Keratinocyte (primary cell): ENCODE measurements around the gene MAP3K20. TPM values are rescaled to one million over a fixed set of nuclear protein-coding genes. Genes with fewer than 3 reads are reported as not detected.

Experiments
- DNase-seq: peaks from one replicate; pipeline ENCODE4 v3.0.0-alpha.2; 2011; ENCODE audit warnings: low read depth, missing footprints, low spot score
- FAIRE-seq: peaks from 2 replicates; lab custom pipeline; 2011; peaks lifted over from hg19 to GRCh38; lab: Jason Lieb, UNC
- H2AFZ ChIP-seq: 2 replicates; pipeline ENCODE4 v1.6.0; 2012; ENCODE audit warnings: low read length, control low read depth, inconsistent platforms; ENCODE audit not compliant: control insufficient read depth
- H3K27ac ChIP-seq: 2 replicates; pipeline ENCODE4 v1.5.1; 2011; ENCODE audit warnings: low read length; ENCODE audit not compliant: control insufficient read depth, insufficient read depth
- H3K27me3 ChIP-seq: 3 replicates; pipeline ENCODE4 v1.6.0; 2011; ENCODE audit warnings: low read length; ENCODE audit not compliant: control insufficient read depth, insufficient read depth; ENCODE audit errors: extremely low read depth
- H3K36me3 ChIP-seq, 2 experiments: 2 replicates in 1 of 2; 3 replicates in 1 of 2; pipeline ENCODE4 v1.5.1; 2011; ENCODE audit warnings: low read length in 2 of 2, mild to moderate bottlenecking in 1 of 2; ENCODE audit not compliant: control insufficient read depth in 2 of 2, insufficient read depth in 2 of 2; ENCODE audit errors: extremely low read depth in 1 of 2
- H3K4me1 ChIP-seq: 3 replicates; pipeline ENCODE4 v1.5.1; 2011; ENCODE audit warnings: low read length; ENCODE audit not compliant: control insufficient read depth, insufficient read depth; ENCODE audit errors: extremely low read depth
- H3K4me2 ChIP-seq: 3 replicates; pipeline ENCODE4 v1.6.0; 2011; ENCODE audit warnings: low read depth, low read length; ENCODE audit not compliant: control insufficient read depth, insufficient read depth; ENCODE audit errors: extremely low read depth
- H3K4me3 ChIP-seq, 3 experiments: fragments of 200-600 bp in 1 of 3; sonication (generic) in 1 of 3; 2 replicates in 2 of 3; 3 replicates in 1 of 3; pipeline ENCODE4 v1.5.1; 2011 to 2016; ENCODE audit warnings: low read length in 3 of 3, mild to moderate bottlenecking in 3 of 3, control low read depth in 2 of 3, inconsistent platforms in 1 of 3, low read depth in 1 of 3, mixed read lengths in 1 of 3, mixed run types in 1 of 3, moderate library complexity in 1 of 3; ENCODE audit not compliant: control insufficient read depth in 2 of 3, insufficient read depth in 2 of 3; ENCODE audit errors: extremely low read depth in 1 of 3
- H3K79me2 ChIP-seq: 2 replicates; pipeline ENCODE4 v1.6.0; 2012; ENCODE audit warnings: low read length; ENCODE audit not compliant: control insufficient read depth, insufficient read depth
- H3K9ac ChIP-seq: 3 replicates; pipeline ENCODE4 v1.6.0; 2011; ENCODE audit warnings: low read length; ENCODE audit not compliant: control insufficient read depth, insufficient read depth; ENCODE audit errors: extremely low read depth
- H3K9me1 ChIP-seq: 3 replicates; pipeline ENCODE4 v1.6.0; 2011; ENCODE audit warnings: low read length; ENCODE audit not compliant: control insufficient read depth, insufficient read depth; ENCODE audit errors: extremely low read depth
- H3K9me3 ChIP-seq: 2 replicates; pipeline ENCODE4 v1.5.1; 2012; ENCODE audit warnings: low read depth, low read length; ENCODE audit not compliant: control insufficient read depth
- H4K20me1 ChIP-seq: 3 replicates; pipeline ENCODE4 v1.6.0; 2011; ENCODE audit warnings: low read length; ENCODE audit not compliant: control insufficient read depth, insufficient read depth; ENCODE audit errors: extremely low read depth
- EZH2 ChIP-seq: IDR thresholded peaks from one replicate; pipeline ENCODE4 v1.6.1; 2012; ENCODE audit warnings: inconsistent platforms, mild to moderate bottlenecking, low read length, moderate library complexity
- dilution Hi-C: fragments of 300-500 bp; cut with MboI; formaldehyde crosslinking; loops from one replicate; pipeline ENCODE4 v1.7.0; 2020; ENCODE audit warnings: low sequenced_read_pairs; ENCODE audit not compliant: extremely low pct_ligation_motif_present
- polyA plus RNA-seq, 5 experiments: library from polyadenylated mRNA; depleted of rRNA in 3 of 5; stranded (reverse) in 3 of 5; stranded (forward) in 1 of 5; unstranded in 1 of 5; fragments of >200 nt; gene quantifications; 1 replicate in 1 of 5; 2 replicates in 3 of 5; 3 replicates in 1 of 5; pipeline versions ENCODE4 v1.2.1 to v1.2.3, GENCODE V29; 2011 to 2012; ENCODE audit warnings: missing spikeins in 2 of 5, low read depth in 1 of 5, low replicate concordance in 1 of 5
- TF ChIP-seq, protein P1 (sequence below), 3 experiments: IDR thresholded peaks in 1 of 3; conservative IDR thresholded peaks in 1 of 3; optimal IDR thresholded peaks in 1 of 3; 2 replicates in 2 of 3; 3 replicates in 1 of 3; pipeline versions ENCODE3 to v1.5.1; 2011; ENCODE audit warnings: low read length in 3 of 3, mild to moderate bottlenecking in 3 of 3, moderate library complexity in 2 of 3, control low read depth in 1 of 3, inconsistent platforms in 1 of 3; ENCODE audit not compliant: insufficient read depth in 2 of 3; ENCODE audit errors: extremely low read depth in 1 of 3

The MAP3K20 gene
- polyA plus RNA-seq, 1 donor (not counting 4 experiments of a cell fraction or from before 2014, with no cell fraction given): 31.7 TPM

DNA sequence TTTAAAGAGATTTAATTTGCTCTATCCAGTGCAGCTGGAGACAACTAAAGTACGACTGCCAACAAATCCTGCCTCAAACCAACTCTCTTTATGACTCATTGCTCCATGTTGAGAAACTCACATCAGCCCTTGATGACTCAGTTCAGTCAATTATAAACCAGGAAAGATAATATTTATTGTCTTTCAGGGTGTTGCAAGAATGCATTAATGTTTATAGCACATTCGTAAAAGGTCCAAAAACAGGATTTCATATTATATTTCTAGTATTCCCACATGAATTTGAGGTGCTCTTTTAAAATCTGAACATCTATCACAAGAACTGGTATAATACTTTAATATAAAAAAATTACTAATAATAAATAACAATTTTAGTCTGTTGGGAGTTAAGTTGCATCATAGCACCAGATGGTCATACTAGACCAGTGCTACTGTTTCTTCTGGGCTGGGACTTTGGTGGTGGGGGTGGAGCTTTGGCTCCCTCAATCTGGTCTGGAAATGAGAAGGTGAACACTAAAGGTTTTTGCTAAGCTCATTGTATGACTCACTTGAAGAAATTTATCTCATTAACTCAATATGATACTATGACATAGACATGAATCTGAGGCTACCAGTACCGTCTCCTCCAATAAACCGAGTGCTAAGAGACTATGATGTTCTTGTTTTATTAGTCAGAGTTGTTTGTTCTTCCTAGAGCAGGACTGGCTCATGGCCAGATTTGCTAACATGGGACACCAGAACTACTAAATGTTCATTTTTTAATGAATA lies 26.6 kb upstream of the MAP3K20 start:
- H3K27me3 ChIP-seq: no peaks in the 10 kb centered on the region
- no peaks in the 10 kb centered on the region for H3K36me3 ChIP-seq
- H3K27ac ChIP-seq: peak overlapping the region; percentile 98
- peak overlapping the region; percentile 80 for H3K4me2 ChIP-seq
- TF ChIP-seq, protein P1, sequence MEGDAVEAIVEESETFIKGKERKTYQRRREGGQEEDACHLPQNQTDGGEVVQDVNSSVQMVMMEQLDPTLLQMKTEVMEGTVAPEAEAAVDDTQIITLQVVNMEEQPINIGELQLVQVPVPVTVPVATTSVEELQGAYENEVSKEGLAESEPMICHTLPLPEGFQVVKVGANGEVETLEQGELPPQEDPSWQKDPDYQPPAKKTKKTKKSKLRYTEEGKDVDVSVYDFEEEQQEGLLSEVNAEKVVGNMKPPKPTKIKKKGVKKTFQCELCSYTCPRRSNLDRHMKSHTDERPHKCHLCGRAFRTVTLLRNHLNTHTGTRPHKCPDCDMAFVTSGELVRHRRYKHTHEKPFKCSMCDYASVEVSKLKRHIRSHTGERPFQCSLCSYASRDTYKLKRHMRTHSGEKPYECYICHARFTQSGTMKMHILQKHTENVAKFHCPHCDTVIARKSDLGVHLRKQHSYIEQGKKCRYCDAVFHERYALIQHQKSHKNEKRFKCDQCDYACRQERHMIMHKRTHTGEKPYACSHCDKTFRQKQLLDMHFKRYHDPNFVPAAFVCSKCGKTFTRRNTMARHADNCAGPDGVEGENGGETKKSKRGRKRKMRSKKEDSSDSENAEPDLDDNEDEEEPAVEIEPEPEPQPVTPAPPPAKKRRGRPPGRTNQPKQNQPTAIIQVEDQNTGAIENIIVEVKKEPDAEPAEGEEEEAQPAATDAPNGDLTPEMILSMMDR (optimal IDR thresholded peaks at IDR 0.05 in 1 of 3, IDR thresholded peaks at IDR 0.05 in 1 of 3, conservative IDR thresholded peaks at IDR 0.05 in 1 of 3; ENCODE audit: extremely low read depth in 1 of 3, insufficient read depth in 2 of 3, low read length in 3 of 3): no peak
- peak overlapping the region in 1 of 3 experiments; percentile 37 for H3K4me3 ChIP-seq
- H3K4me1 ChIP-seq: peaks cover 27% of the 10 kb centered on the region
- peak overlapping the region; percentile 76 for H3K9ac ChIP-seq
- H3K79me2 ChIP-seq: no peaks in the 10 kb centered on the region
- FAIRE-seq (peak; percentile 85), DNase-seq (peak; percentile 96)
- no peaks in the 10 kb centered on the region for H3K9me3 ChIP-seq
- H3K9me1 ChIP-seq: no peaks in the 10 kb centered on the region
- H2AFZ ChIP-seq: no peak overlapping the region
- no peaks in the 10 kb centered on the region for H4K20me1 ChIP-seq
- dilution Hi-C loops: loop anchor here (25.0 kb wide), 1 partner anchor 138 kb away; no protein-coding TSS in a partner anchor

DNA sequence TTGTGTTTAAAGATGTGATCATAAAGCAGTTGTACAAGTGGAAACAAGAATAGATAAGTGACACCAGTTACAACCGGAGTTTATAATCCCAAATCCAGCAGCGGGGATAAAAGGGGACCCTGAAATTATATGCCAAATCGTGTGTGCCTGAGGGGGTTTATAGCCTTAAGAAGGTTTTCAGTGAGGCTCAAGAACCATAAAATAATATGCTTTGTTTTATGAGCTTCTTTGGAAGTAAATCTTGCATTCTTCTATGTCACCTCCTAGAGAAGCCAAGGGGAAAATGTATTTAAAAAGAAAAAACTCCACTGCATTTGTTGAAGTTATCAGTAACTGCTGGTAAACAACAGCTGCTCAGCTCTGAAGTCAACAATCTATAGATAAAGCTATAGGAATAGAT lies 25.8 kb upstream of the MAP3K20 start:
- Histone ChIP-seq H3K9me3 (no peaks in the 10 kb centered on the region), H2AFZ (peak overlapping the region; percentile 32), H3K4me1 (peaks cover 27% of the 10 kb centered on the region), H3K27me3 (no peaks in the 10 kb centered on the region), H3K79me2 (no peaks in the 10 kb centered on the region), H3K27ac (peak overlapping the region; percentile 98), H4K20me1 (no peaks in the 10 kb centered on the region), H3K9me1 (no peaks in the 10 kb centered on the region), H3K4me3 (peak overlapping the region in 2 of 3 experiments; percentile 29 to 37), H3K36me3 (no peaks in the 10 kb centered on the region), H3K4me2 (peak overlapping the region; percentile 80), H3K9ac (peak overlapping the region; percentile 76)
- FAIRE-seq (peak; percentile 53), DNase-seq (no peak)
- TF ChIP-seq, protein P1 (optimal IDR thresholded peaks at IDR 0.05 in 1 of 3, IDR thresholded peaks at IDR 0.05 in 1 of 3, conservative IDR thresholded peaks at IDR 0.05 in 1 of 3; ENCODE audit: extremely low read depth in 1 of 3, insufficient read depth in 2 of 3, low read length in 3 of 3): no peak
- TF ChIP-seq EZH2: no peak
- dilution Hi-C loops: loop anchor here (25.0 kb wide), 1 partner anchor 137 kb away; no protein-coding TSS in a partner anchor
